GM13977 (cell line): ENCODE results near the gene MRPL43.

Source experiments
- DNase-seq: peaks from one replicate; pipeline ENCODE4 v3.0.0; 2012; ENCODE audit warnings: low spot score
- CTCF ChIP-seq: IDR thresholded peaks from 2 replicates; pipeline ENCODE4 v1.5.1; 2012; ENCODE audit warnings: mild to moderate bottlenecking, control low read depth; ENCODE audit not compliant: insufficient read depth; ENCODE audit errors: extremely low read depth, missing control alignments
- in situ Hi-C: fragments of 300-500 bp; cut with MboI; formaldehyde crosslinking; loops from one replicate; pipeline ENCODE4 v1.12.0; 2022; ENCODE audit warnings: low sequenced_read_pairs, low pct_unique_long_range_greater_than_20kb, mixed read lengths, inconsistent platforms; ENCODE audit not compliant: unreplicated experiment

Gene MRPL43

GRCh38 chr10:100988166-100988565 lies 869 bp upstream of the MRPL43 start:
- no peak for TF ChIP-seq CTCF
- in situ Hi-C loops, result no loop called here

GRCh38 chr10:100987685-100988049 lies 370 bp upstream of the MRPL43 start:
- in situ Hi-C loops, result no loop called here
- no peak for DNase-seq
- no peak for TF ChIP-seq CTCF

More at GRCh38 chr10:100988166-100988565, 869 bp upstream of the MRPL43 start:
- no peak for DNase-seq

- in situ Hi-C loops, result no loop called here
- TF ChIP-seq CTCF, result no peak
- DNase-seq, result no peak
Observed at GRCh38 chr10:100986623-100986951, 710 bp downstream of the MRPL43 start.

- no peak for DNase-seq
- TF ChIP-seq CTCF, result no peak
- in situ Hi-C loops, result no loop called here
Observed at GRCh38 chr10:100985336-100985735, 2.0 kb downstream of the MRPL43 start.

- no peak for DNase-seq
- in situ Hi-C loops, result no loop called here
- TF ChIP-seq CTCF, result no peak
Observed at GRCh38 chr10:100984672-100985177, 2.6 kb downstream of the MRPL43 start.

- TF ChIP-seq CTCF, result no peak
- in situ Hi-C loops, result no loop called here
- no peak for DNase-seq
Observed at GRCh38 chr10:100983868-100984671, 3.2 kb downstream of the MRPL43 start.
